LNCaP clone FGC (cell line): ENCODE results near the gene TMEM161A.
"Not testable (repeated sequence)": the region's sequence is repeated elsewhere in the genome, so short reads cannot be mapped to it uniquely, and the experiment has no call there.

Experiments used
- DNase-seq: peaks from one replicate; pipeline ENCODE4 v3.0.0-alpha.2; 2011; ENCODE audit warnings: low read depth
- H3K4me3 ChIP-seq: 2 replicates; pipeline ENCODE4 v1.5.1; 2011; ENCODE audit warnings: mild to moderate bottlenecking, low read depth, low read length, control low read depth
- TF ChIP-seq, protein P1 (sequence below): IDR thresholded peaks from 2 replicates; pipeline ENCODE4 v1.5.1; 2012; ENCODE audit warnings: mild to moderate bottlenecking; ENCODE audit not compliant: control insufficient read depth, insufficient read depth; ENCODE audit errors: extremely low read depth

TMEM161A gene

DNA sequence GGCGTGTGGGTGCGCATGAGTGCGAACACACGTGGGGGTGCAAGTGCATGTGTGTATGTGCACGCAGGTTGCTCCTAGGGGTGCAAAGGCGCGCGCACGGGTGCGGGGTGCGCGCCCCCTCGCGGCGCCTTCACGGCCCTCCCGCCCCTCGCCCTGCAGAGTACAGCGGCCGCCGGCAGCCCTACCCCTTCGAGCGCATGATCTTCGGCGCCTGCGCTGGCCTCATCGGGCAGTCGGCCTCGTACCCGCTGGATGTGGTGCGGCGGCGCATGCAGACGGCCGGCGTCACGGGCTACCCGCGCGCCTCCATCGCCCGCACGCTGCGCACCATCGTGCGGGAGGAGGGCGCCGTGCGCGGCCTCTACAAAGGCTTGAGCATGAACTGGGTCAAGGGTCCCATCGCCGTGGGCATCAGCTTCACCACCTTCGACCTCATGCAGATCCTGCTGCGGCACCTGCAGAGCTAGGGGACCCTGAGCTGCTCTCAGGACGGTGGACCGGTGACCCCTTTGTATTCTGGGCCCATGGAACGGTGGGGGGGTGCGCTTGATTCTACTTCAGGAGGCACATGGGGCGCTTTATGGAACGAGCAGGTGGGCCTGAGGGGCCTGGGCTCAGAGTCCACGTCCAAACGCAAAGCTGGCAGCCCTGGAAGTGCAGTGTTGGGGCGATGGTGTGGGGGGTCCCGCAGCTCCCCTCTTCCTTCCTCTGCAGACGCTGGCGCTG lies 27.7 kb downstream of the TMEM161A start:
- no peak overlapping the region for H3K4me3 ChIP-seq
- TF ChIP-seq, protein P1, sequence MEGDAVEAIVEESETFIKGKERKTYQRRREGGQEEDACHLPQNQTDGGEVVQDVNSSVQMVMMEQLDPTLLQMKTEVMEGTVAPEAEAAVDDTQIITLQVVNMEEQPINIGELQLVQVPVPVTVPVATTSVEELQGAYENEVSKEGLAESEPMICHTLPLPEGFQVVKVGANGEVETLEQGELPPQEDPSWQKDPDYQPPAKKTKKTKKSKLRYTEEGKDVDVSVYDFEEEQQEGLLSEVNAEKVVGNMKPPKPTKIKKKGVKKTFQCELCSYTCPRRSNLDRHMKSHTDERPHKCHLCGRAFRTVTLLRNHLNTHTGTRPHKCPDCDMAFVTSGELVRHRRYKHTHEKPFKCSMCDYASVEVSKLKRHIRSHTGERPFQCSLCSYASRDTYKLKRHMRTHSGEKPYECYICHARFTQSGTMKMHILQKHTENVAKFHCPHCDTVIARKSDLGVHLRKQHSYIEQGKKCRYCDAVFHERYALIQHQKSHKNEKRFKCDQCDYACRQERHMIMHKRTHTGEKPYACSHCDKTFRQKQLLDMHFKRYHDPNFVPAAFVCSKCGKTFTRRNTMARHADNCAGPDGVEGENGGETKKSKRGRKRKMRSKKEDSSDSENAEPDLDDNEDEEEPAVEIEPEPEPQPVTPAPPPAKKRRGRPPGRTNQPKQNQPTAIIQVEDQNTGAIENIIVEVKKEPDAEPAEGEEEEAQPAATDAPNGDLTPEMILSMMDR: no peak
- DNase-seq: no peak

DNA sequence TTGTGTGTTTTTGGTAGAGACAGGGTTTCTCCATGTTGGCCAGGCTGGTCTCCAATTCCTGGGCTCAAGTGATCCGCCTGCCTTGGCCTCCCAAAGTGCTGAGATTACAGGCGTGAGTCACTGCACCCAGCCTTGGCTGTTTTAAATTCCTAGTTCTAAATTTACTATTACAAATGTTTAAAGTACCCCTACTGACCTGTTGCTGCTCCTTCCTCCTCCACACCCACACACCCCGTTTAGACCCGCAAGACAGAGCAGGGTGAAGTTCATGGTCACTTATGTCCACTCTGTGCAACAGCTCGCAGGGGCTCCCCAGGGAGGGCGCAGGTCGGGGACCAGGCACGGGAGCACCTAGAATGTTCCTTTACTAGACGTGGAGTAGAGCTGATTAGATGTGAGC lies 28.7 kb downstream of the TMEM161A start:
- H3K4me3 ChIP-seq: no peak overlapping the region
- no peak for DNase-seq
- TF ChIP-seq, protein P1: no peak

DNA sequence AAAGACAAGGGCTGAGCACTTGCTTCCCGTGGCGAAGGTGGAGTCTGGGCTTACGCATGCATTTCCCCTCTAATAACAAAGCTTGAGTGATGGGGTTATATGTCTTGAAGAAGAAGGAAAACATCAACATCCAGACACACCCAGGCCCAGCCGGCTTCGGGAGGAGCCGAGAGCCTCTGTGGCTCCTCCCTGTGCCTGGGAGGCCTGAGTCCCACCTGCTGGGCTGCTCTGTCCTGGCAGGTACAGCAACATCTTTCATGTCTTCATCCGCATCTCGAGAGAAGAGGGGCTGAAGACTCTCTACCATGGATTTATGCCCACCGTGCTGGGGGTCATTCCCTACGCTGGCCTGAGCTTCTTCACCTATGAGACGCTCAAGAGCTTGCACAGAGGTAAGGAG lies 30.6 kb downstream of the TMEM161A start:
- no peak for DNase-seq
- no peak overlapping the region for H3K4me3 ChIP-seq
- TF ChIP-seq, protein P1: no peak

- not testable (repeated sequence) for H3K4me3 ChIP-seq, DNase-seq
Measured at GRCh38 chr19:19106938-19107337, 31.3 kb downstream of the TMEM161A start.

DNA sequence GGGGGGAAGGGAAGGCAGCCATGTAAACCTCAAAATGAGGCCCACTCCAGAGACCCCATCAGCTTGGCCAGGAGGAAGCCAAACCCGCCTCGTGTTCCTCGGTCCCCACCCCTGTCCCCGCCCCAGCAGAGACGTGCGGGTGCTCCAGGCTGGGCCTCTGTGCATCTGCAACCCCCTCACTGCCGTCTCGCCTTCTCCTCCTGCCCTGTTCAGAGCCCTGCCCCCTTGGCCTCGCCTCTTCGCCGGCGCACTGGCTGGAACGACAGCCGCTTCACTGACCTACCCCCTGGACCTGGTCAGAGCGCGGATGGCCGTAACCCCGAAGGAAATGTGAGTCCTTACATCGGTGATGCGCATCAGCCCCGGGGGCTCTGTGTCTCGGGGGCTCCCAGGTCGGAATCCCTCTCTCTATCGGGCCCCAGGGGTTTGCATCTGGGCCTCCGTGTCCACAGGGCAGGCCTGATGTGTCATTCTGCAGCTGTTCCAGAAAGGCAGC lies 32.2 kb downstream of the TMEM161A start:
- TF ChIP-seq, protein P1: no peak
- no peak for DNase-seq
- no peak overlapping the region for H3K4me3 ChIP-seq

- H3K4me3 ChIP-seq: no peak overlapping the region
- TF ChIP-seq, protein P1: no peak
- DNase-seq: no peak
Measured at GRCh38 chr19:19105365-19106055, 32.8 kb downstream of the TMEM161A start.

- no peak for DNase-seq
- TF ChIP-seq, protein P1: no peak
- H3K4me3 ChIP-seq: no peak overlapping the region
Measured at GRCh38 chr19:19103167-19103566, 35.1 kb downstream of the TMEM161A start.

DNA sequence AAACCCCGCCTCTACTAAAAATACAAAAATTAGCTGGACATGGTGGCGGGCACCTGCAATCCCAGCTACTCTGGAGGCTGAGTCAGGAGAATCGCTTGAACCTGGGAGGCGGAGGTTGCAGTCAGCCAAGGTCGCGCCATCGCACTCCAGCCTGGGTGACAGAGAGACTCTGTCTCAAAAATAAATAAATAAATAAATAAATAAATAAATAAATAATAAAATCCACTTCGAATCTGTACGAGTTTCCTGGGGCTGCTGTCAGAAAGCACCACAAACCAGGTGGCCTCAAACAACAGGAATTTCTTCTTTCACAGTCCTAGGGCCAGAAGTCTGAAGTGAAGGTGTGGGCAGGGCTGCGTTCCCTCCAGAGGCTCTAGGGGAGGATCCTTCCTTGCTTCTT lies 35.7 kb downstream of the TMEM161A start:
- not testable (repeated sequence) for H3K4me3 ChIP-seq, DNase-seq
